ENCODE measurements around the gene SERTM1.

SERTM1 gene

GRCh38 chr13:36673838-36674326 lies at the start of gene SERTM1:
SERTM1 (plus strand) TSS chr13:36674020; CDS start chr13:36695079, 21,059 bp downstream.
- DNase-seq (ENCODE audit: low read depth), result no peak

GRCh38 chr13:36628377-36629056 lies 45.3 kb upstream of the SERTM1 start:
- DNase-seq (ENCODE audit: low read depth), result no peak

DNA sequence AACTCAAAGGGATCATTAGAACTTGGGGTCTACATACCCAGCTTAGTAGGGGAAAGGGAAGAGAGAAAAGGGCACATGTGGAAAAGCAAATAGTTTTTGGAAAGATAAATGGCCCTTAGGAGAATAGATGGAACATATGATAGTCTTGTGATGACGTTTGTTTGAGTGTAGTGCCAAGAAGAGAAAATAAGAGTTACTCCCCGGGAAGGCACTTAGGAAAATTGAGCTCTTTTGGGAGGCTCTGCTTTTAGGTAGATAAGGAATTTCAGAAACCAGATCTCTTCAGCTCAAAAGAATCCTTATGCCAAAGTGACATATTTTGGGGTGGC lies 44.8 kb upstream of the SERTM1 start:
- no peak for DNase-seq (ENCODE audit: low read depth)

DNA sequence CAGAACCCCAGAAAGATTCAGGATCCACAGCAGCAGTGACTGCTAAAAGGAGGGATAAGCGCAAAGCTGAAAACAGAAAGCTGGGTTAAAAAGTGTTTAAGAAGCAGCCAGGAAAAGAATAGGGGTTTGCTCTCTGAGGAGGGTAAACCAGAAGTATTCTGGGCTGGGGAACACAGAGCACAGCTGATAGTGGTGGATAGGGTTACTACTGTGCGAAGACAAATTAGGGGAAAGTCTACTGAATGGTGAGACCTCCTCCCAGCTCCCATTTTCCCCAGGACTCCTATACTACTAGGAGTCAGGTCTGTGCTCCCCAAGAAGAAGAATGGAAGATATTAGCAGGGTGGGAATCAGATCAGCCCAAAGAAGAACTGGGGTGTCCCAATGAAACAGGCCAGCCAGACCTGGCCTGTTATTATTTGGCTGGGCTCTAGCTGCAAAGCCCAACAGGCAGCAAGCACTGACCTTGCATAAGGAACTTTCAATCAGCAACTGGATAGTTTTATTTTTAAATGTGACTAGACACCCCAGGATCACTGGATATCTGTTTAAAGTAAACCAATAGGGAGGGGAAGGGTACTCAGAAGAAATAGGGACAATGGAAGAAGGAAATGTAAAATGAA lies 43.5 kb upstream of the SERTM1 start:
- no peak for DNase-seq (ENCODE audit: low read depth)

DNA sequence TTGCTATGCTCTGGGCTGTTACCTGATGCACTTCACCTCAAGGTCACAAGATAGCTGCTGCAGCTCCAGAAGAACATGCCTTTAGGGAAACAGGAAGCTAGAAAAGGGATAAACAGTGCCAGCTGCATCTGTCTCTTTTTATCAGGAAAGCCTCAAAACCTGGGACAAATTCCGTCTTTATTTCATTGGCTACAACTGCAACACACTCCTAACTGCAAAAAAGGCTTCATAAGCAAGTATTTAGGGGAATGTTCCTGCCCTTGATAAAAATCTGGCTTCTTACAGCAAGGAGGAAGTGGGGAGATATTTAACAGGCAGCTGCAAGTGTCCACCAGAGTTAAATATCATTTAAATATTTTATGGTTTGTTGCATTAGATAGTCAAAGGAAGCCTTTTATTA lies 34.2 kb upstream of the SERTM1 start:
- no peak for DNase-seq (ENCODE audit: low read depth)

GRCh38 chr13:36650611-36651010 lies 23.2 kb upstream of the SERTM1 start:
- no peak for DNase-seq (ENCODE audit: low read depth)

DNA sequence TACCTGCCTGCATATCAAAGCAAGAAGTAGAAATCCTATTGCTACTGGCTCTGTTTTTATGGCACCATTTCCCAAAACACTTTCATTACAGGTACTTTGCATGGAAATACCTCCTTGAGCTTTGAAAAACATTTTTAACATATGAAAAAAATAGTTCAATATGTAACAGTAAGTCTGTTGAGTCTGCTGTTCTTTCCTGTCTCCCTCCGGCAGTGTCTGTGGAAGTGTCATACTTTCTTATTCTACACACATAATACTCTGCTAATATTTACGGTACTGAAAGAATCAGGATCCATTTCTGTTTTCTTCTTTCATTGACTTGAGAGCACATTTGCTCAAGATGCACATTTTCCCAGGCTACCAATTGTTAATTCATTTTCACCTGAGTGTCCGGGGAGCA lies 8.2 kb upstream of the SERTM1 start:
- no peak for DNase-seq (ENCODE audit: low read depth)

GRCh38 chr13:36666477-36667229 lies 7.2 kb upstream of the SERTM1 start:
- DNase-seq (ENCODE audit: low read depth), result no peak

DNA sequence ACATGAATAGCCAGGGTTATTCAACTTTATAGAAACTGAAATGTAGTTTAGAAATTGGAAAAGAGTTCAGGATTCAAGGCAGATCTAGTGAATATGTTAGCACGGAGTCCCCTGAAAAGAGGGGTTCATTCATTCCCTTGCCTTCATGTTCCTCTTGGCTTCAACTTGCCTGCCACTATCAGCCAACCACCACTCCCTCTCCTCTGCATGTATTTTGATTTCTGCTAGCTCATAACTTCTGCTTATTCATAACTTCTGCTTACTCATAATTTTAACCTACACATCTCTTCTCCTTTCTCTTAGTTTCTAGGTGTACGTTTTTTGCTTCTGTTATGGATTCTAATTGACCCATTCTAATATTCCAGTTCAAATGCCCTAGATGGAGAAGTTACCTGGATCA lies 5.5 kb upstream of the SERTM1 start:
- no peak for DNase-seq (ENCODE audit: low read depth)

DNA sequence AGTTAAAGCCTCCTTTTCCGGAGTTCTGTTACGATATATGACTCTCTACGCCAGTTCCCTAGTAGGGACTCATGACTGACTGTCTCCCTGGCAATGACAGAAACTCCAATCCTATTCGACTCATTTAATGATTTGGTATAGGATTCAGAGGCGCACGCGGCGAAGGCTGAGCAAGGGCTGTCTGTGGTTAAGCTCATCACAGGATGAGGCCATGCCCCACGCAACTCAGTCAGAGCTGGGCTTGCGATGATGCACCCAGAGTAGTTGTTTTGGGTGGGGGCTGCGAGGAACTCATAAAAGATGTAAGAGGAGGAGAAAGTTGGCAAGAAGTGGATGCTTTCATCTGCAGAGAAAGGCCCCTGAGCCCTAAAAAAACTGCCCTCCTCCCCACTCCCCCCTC lies 468 bp upstream of the SERTM1 start:
- no peak for DNase-seq (ENCODE audit: low read depth)

DNA sequence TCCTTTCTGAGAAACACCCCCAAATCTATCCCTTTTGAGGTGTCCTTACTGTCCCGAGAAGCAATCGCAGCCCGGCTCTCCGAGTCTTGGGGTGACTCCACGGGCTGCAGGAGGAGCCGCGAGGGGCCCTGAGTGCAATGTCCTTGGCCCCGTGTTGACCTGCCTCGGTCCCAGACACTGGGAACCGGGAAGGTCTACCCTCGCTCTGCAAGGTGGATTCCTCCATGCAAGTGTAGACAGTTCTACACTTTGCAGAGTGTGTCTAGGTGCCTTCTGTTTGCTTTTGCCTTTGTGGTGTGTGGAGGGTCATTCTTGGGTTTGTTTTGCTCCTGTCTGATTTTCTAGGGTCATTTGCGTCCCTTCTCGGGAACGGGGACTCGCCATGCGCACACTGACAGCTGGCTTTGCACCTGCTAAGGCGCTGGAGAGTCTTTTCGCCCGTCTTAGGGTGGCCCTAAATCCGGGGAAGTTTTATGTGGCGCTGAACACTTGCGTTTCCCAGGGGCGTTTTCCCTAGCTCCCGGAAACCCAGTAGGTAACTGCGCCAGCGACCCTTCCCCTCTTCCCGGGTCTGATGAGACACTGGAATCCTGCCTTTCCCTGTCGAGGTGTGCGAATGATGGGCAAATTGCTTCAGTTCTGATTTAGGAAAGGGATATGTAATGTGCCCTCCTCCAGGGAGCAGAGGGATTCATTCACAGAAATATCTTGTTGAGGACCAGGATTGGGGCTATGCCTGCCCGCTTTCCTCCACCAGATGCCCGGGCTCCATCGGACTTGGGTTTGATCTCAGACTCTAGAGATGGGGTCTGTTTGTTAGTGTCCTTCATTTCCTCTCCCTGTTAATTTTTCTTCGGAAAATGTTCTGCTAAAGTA lies 755 bp downstream of the SERTM1 start:
- DNase-seq (ENCODE audit: low read depth), result no peak

- DNase-seq (ENCODE audit: low read depth), result no peak
These were observed 1.4 kb downstream of the SERTM1 start for GRCh38 chr13:36675213-36675536.

GRCh38 chr13:36680913-36681312 lies 7.1 kb downstream of the SERTM1 start:
- no peak for DNase-seq (ENCODE audit: low read depth)

DNA sequence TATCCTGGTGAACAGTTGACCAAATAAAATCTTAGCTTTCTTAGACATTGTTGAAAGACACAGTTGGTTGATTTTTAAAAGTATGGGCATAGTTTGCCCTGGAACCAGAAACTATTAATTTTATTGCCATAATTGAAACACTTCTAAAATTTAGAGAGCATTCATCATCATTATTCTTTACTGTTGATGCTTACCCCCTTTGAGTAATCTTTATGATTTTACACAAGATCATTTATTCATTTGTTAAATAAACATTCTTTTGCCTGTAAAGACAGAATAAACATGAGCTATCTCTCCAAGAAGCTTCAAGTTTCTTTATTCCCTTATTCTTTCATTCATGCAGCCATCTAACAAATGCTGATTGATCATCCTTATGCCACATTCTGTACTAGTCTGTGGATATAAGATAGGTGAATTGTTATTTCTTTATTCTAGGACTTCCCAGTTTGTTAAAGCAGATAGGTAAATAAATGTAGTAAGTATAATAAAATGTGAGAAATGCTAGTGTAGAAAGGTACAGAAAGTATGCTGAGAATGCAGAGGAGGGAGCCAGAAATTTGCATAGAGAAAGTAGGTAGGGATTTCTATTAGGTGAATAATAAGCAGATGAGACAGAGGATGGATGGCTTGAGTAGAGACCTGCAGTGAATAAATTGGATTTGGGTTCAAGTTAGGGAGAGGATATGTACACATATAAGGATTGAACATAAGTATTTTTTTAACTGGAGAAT lies 8.2 kb downstream of the SERTM1 start:
- no peak for DNase-seq (ENCODE audit: low read depth)

GRCh38 chr13:36683701-36684100 lies 9.9 kb downstream of the SERTM1 start:
- no peak for DNase-seq (ENCODE audit: low read depth)

DNA sequence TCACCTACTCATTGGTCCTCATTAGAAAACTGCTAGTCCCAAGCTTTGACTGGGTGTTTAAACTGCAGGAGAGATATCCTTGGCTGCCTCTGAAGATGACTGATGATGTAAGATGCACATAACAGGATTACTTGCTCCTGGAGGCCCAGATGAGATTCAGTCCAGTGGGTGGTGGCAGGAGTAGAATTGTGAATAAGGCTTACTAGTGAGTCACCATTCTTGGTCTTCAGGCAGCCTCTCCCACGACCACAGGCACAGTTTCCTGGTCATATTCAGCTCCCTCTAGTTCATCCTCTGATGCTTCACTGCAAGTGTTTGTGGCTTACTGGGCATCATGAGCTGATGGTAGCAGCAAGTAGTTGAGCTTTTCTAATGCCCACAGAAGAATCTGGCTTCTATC lies 12.1 kb downstream of the SERTM1 start:
- no peak for DNase-seq (ENCODE audit: low read depth)

DNA sequence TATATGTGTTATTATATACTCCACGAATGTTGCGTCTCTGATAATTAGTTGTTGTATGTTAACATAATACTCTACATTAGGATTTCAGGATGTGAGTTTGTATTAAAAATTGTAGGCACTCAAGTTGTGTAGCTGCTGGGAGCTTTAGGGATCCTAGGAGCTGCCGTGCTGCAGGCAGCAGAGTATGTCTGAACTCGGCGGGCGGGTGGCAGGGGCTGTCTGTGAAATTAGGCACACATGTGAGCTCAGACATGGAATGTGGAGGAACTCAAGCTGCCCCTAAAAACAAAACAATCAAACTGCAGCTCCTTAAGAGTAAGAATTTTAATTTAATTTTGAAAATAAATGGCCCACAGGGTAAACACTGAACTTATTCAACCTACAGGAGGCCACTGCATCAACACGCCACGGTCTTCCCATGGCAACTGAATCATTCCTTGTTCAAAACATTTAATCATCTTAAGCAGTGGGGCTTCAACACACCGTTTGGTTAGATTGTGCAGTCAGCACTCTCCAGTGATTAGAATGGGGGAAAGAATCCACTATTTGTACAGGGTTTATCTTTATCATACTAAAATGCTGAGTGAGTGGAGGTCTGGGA lies 22.7 kb downstream of the SERTM1 start:
- no peak for DNase-seq (ENCODE audit: low read depth)

- no peak for DNase-seq (ENCODE audit: low read depth)
These were observed 26.4 kb downstream of the SERTM1 start for GRCh38 chr13:36700170-36700569.

DNA sequence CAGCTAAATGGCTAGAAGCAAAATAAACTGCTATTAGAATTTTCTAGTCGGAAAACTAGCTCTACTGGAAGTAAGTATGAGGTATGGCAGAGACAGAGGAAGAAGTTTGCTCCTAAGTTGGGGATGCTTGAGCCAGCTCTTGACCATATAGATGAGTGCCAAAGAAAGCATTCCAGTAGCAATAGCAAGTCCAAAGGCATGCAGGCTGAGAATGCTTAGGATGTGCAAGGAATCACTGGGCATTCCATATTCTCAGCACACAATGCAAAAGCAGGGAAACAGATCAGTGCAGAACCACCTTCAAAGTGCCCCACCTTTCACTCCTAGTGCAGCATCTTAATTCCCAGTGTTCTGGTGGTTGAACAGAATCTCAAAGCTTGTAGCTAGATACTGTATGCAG lies 32.9 kb downstream of the SERTM1 start:
- no peak for DNase-seq (ENCODE audit: low read depth)

GRCh38 chr13:36709136-36709890 lies 35.5 kb downstream of the SERTM1 start:
- DNase-seq (ENCODE audit: low read depth), result no peak

GRCh38 chr13:36710396-36710795 lies 36.6 kb downstream of the SERTM1 start:
- DNase-seq (ENCODE audit: low read depth), result no peak

Measured in stimulated activated CD8-positive, alpha-beta memory T cell treated with anti-CD3 and anti-CD28 coated beads, Interleukin-4, amount 100 ng/mL, for 24 hours (primary cell).